Activated T-cell treated with anti-CD3 and anti-CD28 coated beads, Interleukin-2, amount 50 U/mL, for 1 hour (primary cell): ENCODE results near the gene STIMATE.

Source experiments
- DNase-seq: peaks from one replicate; pipeline ENCODE4 v3.0.0-alpha.2; 2020

The STIMATE gene

DNA sequence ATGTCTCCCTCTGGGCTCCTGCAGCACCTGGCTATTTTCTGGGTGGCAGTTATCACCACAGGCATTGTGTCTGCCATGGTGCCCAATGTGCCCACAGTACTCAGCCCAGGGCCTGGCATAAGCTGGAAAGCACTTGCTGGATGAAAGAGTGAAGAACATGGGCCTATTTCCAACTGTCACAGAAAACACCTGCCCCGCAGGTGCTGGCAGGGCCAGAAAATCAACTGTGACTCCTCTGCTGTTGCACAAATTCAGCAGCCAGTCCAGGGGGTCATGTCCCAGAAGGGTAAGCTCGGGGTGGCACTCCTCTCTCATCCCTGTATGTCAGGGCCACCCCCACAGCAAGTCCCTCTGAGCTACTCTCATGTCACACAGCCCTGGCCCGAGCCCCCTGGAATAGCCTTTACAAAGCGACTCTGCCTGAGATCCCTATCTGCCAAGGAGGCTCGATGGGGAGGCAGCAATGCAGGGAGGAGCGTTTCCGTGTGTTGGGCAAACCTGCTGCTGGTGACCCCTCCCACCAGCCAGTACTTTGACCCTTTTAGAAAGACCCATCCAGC lies 85.8 kb downstream of the STIMATE start:
- DNase-seq, result no peak

DNA sequence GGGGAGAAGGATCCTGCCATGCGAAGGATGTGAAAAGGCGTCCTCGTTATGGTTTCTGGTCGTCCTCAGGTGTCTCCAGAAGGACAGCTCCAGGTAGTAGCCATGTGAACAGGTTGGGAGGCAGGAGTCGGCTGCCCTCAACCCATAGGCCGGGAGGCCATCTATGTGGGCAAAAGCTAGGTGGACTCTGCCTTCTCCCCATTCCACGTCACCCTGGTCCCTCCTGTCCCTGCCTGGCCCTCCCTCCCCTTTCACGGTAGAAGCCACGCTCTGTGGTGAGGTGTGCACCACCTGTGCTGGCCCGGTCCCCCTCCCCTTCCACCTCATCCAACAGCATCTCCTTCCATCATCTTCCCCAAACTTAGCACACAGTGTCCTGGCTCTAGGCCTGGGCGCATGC lies 86.4 kb downstream of the STIMATE start:
- DNase-seq, result no peak

DNA sequence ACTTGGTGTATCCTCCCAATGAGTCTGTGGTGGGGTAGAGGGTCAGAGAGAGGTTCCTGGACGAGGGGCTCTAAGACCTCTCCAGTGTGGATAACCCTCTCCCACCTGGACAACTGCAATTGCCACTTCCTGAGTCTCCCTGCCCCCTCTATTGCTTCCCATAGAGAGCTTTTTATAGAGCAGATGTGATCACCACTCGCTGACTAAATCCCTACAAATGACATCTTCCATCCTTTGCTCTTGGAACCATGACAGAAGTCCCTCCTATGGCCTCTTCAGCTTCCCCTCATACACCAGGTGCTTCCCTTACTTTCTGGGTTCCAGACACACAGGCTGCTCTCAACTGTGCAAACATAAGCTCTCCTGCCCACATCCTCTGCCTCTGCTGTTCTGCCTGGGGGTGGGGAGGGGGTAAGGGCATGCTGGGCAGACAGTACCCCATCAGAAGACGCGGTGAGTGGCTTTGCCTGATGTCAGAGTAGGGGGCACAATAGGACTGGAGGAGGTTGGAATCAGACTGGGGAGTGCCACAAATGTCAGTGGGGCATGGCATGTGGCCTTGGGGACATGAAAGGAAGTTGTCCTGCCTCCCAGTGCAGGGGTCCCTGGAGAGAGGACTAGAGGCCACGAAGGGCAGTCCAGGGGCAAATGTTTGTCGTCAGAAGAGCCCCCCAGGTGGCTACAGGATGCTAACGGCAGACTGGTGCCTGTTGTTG lies 87.5 kb downstream of the STIMATE start:
- no peak for DNase-seq

DNA sequence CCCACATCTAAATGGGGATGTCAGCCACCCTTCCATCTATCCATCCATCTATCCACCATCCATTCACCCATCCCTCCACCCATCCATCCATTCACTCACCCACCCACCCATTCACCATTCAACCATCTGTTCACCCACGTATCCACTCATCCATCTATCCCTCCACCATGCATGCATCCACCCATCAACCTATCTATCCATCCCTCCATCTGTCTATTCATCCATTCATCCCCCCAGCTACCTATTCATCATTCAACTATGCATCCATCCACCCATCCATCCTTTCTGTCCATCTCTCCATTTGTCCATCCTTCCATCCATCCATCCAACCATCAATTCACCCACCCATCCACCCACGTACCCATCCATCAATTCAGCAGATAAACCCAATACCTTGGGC lies 88.2 kb downstream of the STIMATE start:
- DNase-seq, result no peak

DNA sequence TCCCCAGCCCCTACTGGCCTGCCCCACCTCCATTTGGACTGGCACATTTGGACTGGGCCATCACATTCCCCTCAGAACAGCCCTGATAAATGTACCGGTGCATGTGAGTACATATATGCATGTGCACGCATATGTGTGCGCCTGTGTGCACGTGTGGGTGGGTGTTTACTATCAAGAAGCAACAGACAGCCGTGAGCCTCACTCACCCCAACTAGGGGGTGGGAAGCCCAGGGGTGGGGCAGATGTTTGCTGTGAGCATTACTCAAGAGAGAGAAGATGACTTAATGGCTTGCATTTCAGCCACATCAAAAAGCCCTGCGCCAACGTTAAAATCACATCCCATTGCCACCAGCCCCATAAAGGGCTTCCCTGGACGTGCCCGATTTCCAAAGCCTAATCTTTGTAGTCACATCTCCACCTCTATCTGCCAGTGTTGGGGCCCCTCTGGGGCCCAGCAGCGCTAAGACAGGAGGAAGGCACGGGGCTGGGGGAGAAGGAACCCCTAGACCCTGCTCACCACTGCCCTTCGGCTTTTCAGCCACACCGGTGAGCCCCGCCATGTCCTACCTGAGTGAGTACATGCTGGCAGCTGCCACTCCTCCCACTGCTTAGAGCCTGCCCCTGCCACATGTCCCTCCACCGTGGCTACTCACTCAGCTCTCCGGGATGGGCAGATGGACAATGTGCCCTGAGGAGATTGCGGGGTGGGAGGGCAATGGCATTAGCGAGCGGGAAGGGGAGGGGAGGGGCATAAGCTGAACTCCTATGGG lies 91.9 kb downstream of the STIMATE start:
- DNase-seq, result no peak

DNA sequence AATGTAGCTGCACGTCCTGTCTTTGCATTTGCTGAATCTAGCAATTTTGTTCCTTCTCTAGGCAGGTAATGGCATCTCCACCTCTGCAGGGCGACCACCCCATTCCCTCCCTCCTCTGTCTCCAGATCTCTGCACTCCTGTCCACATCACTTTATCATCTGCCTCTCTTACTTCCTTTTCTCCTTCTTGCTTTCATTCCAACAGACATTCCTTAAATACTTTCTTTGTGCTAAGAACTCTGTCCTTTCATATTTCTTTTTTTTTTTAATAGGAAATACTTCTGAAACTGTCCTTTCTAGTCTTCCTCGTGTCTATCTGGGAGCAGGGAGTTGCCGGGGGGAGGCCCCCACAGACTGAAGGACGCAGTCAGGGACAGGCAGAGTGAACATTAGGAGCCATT lies 95.5 kb downstream of the STIMATE start:
- DNase-seq, result no peak

DNA sequence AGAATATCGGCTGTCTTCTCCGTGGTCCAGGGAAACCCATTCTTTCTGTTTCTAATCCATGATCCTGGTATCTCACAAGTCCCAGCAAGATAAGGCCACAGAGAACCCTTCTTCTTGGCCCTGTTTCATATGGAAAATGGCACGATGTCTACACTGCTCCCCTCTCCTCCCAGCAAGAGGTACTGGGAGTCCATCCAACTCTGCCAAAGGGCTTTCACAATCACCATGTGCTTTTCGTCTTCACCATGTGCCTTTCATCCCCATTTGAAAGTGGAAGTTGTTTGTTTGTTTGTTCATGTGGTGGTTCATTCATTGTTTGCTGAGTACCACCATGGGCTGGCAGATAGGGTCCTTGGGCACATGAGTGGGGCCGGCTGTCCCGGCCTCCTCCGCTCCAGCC lies 97.3 kb downstream of the STIMATE start:
- DNase-seq, result no peak

DNA sequence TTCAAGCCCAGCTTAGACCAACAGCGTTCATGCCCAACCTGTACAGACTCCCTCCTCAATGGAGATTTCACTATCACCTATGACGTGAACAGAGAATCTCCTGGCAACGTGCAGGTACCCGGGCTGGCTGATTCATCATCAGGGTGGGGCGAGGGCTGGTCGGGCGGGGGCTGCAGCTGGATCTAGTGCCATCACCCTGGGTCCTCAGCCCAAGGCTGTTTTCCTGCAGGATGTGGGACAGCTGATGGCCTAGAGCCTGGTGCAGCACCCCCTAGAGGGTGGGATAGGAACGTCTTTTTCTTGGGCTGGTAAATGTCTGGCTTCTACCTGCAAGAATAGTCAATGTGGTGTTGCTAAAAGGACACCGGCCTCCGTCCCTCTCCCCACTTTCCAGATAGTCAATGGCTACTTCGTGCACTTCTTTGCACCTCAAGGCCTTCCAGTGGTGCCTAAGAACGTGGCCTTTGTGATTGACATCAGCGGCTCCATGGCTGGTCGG lies 98.3 kb downstream of the STIMATE start:
- DNase-seq, result no peak

DNA sequence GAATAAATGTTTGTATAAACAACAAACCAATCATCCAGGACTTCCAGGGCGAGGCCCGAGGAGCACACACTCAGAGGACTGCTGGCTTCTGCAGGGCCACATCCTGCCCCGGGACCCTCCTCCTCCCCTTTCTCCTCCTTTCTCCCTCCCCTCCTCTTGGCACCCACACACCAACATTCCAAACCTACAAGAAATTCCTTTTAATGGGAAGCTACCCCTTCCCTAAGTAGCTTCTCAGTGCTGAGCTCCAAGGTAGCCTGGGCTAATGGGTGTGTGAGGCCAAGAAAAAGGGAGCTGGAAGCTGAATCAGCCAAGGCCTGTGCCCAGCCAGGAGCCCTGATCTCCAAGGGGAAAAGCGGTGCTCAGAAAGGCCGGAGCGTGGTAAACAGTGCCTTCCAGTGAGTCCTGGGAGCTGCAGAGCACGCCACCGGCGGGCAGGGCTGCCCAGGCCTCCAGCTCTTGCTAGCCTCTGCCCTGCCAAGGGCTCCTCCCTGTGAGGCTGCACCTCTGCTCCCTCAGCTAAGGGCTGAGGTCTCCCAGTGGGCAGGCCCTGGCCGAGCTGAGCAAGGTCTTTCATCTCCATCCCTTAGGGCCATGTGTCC lies 98.9 kb downstream of the STIMATE start:
- no peak for DNase-seq

DNA sequence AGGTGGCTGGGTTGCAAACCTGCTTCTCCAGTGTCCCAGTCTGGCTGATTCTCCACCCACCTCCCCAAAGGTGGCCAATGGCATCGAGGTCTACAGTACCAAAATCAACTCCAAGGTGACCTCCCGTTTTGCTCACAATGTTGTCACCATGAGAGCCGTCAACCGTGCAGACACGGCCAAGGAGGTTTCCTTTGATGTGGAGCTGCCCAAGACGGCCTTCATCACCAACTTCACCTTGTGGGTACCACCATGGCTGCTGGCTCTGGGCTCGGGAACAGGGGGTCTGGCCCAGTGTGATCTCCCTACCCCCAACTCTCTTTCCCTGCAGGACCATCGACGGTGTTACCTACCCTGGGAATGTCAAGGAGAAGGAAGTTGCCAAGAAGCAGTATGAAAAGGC lies 100.9 kb downstream of the STIMATE start:
- DNase-seq, result no peak

DNA sequence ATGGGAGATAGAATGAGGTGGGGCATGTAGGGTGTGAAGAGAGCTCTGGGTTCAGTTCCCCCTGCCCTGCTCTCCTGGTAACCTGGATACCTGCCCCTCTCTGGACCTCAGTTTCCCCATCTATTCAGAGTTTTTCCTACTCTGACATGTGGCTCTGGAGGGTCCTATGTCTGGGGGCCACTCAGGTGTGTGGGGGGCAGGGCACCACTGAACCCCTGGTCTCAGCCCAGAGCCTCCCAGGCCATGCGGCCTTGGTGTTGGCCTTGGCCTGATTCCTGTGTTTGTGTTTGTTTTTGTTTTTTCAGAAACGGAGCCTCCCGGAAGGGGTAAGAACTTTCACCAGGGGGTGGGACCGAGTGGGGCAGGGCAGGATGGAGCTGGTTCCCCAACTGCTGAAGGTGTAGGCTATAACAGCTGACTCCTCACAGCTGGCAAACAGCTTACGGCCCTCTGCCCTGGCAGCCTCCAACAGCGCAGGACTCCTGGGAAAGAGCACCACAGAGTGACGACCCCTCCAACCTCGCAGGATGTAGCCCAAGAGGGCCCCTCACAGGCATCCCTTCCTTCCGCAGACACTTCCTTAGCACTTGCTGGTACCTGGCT lies 101.9 kb downstream of the STIMATE start:
- DNase-seq, result no peak

DNA sequence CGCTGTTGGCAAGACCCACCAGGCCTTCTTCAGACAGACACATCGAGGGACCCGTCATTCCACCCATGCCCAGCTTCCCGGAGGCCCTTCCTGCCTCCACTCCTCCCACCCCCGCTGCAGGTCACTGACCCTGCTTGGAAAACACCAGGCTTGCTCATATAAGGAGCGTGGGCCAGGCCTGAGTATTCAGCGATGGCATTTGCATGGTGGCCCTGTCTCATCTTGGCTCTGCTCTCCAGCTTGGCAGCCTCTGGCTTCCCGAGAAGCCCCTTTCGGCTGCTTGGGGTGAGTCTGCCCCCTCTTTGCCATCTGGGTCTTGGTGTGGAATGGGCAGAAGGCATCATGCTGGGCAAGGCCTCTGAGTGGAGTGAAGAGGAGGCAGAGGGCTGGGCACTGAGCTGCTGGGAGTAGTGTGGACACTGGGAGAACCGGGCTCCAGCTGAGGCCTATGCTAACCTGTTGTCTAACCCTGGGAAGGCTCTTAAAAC lies 102.7 kb downstream of the STIMATE start, which contains the start of gene ITIH3:
Gene ITIH3 (plus strand): TSS at position 185 of the 488 bp plus-strand sequence. CDS start 8 bp downstream, at position 193.
- DNase-seq, result no peak

DNA sequence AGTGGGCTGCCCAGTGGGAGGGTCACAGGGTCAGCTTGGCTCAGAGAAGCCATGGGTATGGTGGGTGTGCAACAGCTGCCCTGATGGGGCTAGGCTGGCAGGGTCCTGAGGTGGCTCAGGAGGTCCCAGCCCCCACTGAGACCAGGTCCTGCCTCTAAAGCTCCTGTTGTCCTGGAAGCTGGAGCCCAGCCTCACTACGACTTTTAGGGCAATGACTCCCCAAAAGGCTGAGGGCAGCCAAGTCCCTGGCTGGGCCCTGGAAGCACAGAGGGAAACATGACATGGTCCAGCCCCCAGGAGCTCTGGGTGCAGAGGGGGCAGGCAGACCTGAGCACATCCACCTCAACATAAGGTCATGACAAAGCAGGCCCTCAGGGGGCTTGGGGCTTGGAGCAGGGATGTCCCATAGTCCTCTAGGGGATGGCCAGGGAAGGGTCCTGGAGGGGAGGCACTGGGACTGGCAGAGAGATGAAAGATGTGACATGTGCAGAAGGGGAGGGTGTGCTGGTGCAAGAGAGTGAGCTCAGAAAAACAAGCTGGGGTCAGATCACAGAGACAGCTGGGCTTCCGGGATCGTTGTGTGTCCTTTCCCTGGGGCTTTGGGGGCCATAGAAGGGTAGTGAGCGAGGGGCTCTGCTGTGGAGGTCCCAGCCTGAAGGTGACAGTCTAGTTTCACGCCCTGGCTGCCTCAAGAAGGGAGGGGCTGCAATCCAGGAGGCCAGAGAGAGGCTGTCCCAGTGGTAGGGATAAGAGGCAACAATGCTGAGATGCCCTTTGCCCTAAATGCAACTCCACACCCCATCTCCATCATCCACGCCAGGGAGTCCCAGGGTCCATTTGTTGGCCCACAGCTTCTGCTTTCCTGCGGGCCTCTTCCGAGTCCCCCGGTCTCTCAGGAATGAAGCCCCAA lies 103.4 kb downstream of the STIMATE start:
- no peak for DNase-seq

DNA sequence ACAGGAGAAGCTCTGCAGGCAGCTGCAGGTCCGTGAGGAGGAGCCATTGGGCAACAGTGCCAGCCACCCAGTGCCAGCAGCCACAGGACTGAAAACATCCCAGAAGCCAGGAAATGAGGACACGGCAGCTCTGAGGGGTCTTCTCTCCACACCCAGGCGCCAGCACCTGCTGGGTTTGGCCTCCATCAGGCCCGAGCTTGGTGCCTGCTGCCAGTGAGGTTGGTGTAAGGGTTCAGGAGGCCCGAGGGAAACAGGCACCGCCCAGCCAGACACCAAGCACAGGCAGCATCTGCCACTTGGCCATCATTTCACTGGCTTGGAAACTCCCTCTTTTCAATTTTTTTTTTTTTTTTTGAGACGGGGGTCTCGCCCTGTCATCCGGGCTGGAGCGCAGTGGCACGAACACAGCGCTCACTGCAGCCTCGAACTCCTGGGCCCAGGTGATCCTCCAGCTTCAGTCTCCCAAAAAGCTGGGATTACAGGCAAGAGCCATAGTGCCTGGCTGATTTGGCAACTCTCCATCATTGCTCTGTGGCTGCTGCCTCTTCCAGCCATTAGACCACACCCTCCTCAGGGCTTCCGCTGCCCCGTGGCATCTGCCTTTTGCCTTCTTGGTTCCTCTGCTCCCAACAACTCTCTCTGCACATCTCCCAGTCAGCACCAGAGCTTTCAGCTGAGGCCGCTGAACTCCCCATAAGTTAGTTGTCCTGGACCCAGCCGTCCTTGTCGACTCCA lies 104.2 kb downstream of the STIMATE start:
- no peak for DNase-seq

DNA sequence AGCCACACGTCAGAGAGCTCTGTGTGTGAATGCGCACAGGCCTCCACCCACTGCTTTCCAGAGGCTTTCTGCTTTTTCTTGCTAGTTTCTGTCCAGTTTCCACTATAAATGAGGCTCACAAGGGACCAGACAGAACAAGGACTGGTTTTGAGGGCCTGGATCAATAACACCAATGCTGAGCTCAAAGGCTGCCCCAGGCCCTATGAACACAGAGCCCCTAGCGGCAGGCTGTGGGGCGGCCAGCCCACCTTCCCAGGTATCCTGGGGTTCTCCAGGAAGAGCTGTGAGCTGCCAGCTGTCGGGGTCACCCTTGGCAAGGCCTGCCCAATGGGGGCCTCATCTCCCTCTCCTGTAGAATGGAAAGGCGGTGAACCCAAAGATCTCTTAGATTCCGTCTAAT lies 104.9 kb downstream of the STIMATE start:
- DNase-seq, result no peak

DNA sequence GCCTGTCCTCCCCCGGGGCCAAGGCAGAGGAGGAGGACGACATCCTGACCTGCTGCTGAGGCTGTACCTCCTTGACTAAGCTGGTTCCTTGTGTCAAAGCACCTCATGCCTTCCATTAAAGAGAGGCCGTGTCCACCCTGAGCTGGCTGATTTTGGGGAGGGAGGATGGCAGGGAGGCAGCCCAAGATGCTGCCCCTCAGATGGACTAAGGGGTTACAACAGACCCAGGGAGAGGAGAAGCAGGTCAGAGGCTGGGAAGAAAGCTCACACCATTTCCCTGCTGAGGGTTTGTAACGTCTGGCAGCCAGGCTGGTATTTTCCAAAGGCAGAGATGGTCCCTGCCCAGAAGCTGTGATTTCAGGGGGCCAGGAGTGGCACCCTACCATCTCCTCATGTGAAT lies 105.4 kb downstream of the STIMATE start:
- no peak for DNase-seq

DNA sequence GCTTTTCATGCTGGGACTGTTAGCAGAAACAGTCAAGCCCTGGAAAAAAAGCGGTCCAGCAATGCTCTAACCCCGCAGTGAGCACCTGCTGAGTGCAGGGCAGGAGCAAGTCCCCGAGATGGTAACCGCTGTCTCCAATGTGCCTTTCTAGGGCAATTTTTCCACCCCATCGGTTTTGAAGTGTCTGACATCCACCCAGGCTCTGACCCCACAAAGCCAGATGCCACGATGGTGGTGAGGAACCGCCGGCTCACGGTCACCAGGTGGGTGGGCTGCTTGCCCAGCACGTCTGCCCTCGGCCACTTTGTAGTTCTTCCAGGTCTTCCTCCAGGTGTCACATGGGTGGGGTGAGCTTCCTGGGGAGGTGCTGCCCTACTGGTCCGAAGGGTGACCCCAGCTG lies 106.0 kb downstream of the STIMATE start:
- no peak for DNase-seq

DNA sequence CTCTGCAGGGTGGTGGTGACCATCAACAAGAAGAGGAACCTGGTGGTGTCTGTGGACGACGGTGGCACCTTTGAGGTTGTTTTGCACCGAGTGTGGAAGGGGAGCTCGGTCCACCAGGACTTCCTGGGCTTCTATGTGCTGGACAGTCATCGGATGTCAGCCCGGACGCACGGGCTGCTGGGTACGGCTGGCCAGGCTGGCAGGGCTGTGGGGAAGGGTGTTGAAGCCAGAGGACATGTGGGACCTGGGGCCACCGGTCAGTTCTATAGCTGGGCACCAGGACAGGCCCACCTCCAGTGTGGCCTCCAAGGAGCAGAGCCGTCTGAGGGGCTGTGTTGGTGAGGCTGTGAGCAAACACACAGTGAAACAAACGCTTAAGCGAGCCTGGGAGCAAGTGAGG lies 106.6 kb downstream of the STIMATE start:
- DNase-seq, result no peak

DNA sequence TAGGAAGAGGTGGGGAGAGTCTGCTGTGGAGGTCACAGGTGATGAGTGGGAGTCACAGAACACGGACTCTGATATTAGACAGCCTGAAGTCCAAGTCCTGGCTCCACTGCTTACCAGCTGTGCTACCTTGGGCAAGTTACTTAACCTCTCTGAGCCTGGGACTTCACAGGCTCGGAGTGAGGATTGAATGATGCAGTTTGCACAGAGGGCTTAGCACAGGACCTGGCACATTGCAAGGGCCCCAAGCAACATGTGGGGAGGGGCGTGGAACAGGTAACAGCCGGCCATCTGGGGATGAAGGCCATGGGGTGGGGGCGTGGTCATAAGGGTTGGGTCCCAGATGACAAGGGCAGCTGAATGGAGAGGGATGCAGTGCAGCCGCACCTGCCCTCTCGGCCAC lies 107.0 kb downstream of the STIMATE start:
- no peak for DNase-seq

DNA sequence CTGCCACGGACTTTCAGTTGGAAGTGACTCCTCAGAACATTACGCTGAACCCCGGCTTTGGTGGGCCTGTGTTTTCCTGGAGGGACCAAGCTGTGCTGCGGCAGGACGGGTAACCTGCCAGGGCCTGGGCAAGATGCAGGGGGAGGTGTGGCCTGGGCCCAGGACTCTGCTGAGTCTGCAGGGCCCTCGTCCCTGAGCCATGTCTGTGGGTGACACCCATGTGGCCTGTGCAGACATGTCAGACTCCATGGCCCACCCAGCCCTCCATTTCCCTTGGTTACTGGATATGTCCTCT lies 107.7 kb downstream of the STIMATE start:
- DNase-seq, result no peak
